ENCODE measurements around the gene TTC28.

TTC28 gene

GRCh38 chr22:27996529-27996925 is 683.1 kb downstream of the TTC28 start:
- no peak for DNase-seq

GRCh38 chr22:27995801-27996528 is 683.7 kb downstream of the TTC28 start:
- no peak for DNase-seq

GRCh38 chr22:27994481-27995331 is 684.9 kb downstream of the TTC28 start:
- DNase-seq = peak in 1 of 2 donors; percentile 3

GRCh38 chr22:27993774-27994350 is 685.8 kb downstream of the TTC28 start:
- no peak for DNase-seq

GRCh38 chr22:27993201-27993635 is 686.4 kb downstream of the TTC28 start:
- no peak for DNase-seq

GRCh38 chr22:27992294-27993165 is 687.1 kb downstream of the TTC28 start:
- no peak for DNase-seq

GRCh38 chr22:27991586-27992293 is 687.9 kb downstream of the TTC28 start:
- DNase-seq = no peak

- DNase-seq = peak in 1 of 2 donors; percentile 3
These were observed 688.8 kb downstream of the TTC28 start for GRCh38 chr22:27990879-27991278.

GRCh38 chr22:27990451-27990840 is 689.2 kb downstream of the TTC28 start:
- no peak for DNase-seq

GRCh38 chr22:27989758-27990450 is 689.7 kb downstream of the TTC28 start:
- DNase-seq = no peak

GRCh38 chr22:27988704-27989103 is 690.9 kb downstream of the TTC28 start:
- DNase-seq = no peak

- DNase-seq = no peak
These were observed 692.1 kb downstream of the TTC28 start for GRCh38 chr22:27987557-27987956.

- no peak for DNase-seq
These were observed 692.7 kb downstream of the TTC28 start for GRCh38 chr22:27986937-27987336.

GRCh38 chr22:27986459-27986858 is 693.2 kb downstream of the TTC28 start:
- DNase-seq = no peak

GRCh38 chr22:27985323-27986275 is 694.0 kb downstream of the TTC28 start:
- no peak for DNase-seq

- DNase-seq = no peak
These were observed 694.9 kb downstream of the TTC28 start for GRCh38 chr22:27984723-27985122.

GRCh38 chr22:27984001-27984695 is 695.5 kb downstream of the TTC28 start:
- DNase-seq = no peak

- no peak for DNase-seq
These were observed 696.3 kb downstream of the TTC28 start for GRCh38 chr22:27983361-27983791.

- DNase-seq = no peak
These were observed 696.9 kb downstream of the TTC28 start for GRCh38 chr22:27982630-27983180.
